ENCODE data around the gene TSPAN10. TPM values are rescaled to one million over a fixed set of nuclear protein-coding genes. Genes with fewer than 3 reads are reported as not detected.

The TSPAN10 gene
- total and polyA plus RNA-seq, 2 of the 13 experiments (the other 11 are each of a cell fraction or from before 2014, with no cell fraction given), result 0.54 to 0.75 TPM

DNA sequence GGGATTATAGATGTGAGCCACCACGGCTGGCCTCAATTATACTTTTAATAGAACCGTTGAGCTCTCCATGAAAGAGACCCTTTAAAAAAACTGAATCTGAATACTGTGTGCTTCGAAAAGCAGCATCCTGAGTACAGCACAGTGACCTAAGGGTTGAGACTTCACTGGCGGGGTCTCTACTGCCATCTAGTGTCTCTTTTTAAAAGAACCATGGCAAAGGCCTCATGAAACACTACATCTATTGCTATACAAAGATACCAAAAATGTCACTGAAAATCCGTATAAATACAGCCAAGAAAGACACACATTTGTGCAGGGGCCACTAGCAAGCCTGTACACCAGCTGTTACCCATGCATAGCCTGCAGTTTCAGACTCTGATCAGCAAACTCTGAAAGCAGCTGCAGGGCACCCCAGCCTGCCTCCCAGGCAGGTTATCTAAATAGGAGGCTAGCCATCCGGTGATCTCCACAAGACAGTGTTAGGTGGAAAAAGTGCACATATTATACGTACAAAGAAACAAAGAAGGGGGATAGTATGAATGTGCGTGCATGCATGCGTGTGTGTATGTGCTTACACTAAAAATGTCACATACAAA is 35.4 kb upstream of the TSPAN10 start (continued):
- TF ChIP-seq, protein P1, sequence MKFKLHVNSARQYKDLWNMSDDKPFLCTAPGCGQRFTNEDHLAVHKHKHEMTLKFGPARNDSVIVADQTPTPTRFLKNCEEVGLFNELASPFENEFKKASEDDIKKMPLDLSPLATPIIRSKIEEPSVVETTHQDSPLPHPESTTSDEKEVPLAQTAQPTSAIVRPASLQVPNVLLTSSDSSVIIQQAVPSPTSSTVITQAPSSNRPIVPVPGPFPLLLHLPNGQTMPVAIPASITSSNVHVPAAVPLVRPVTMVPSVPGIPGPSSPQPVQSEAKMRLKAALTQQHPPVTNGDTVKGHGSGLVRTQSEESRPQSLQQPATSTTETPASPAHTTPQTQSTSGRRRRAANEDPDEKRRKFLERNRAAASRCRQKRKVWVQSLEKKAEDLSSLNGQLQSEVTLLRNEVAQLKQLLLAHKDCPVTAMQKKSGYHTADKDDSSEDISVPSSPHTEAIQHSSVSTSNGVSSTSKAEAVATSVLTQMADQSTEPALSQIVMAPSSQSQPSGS (CRISPR knock-in tag; IDR thresholded peaks at IDR 0.05), result no peak
- 0 out of 2 replicates have a peak, but pooled peaks have one; percentile 14 for TF ChIP-seq BCL6 (CRISPR knock-in tag; IDR thresholded peaks at IDR 0.05)
- TF ChIP-seq ZNF331 (CRISPR knock-in tag; IDR thresholded peaks at IDR 0.05), result 0 out of 2 replicates have a peak, but pooled peaks have one; percentile 9
- 0 out of 2 replicates have a peak, but pooled peaks have one; percentile 38 for TF ChIP-seq PPARG (CRISPR knock-in tag; conservative IDR thresholded peaks at IDR 0.05)
- peak; percentile 83 for TF ChIP-seq STAG1 (CRISPR knock-in tag; IDR thresholded peaks at IDR 0.05)
- 0 out of 2 replicates have a peak, but pooled peaks have one; percentile 25 for TF ChIP-seq YEATS2 (CRISPR knock-in tag; IDR thresholded peaks at IDR 0.05; ENCODE audit: borderline replicate concordance)
- no peak for TF ChIP-seq NFKB2 (CRISPR knock-in tag; IDR thresholded peaks at IDR 0.05; ENCODE audit: borderline replicate concordance)
- TF ChIP-seq ZNF337 (CRISPR knock-in tag; IDR thresholded peaks at IDR 0.05; ENCODE audit: borderline replicate concordance, low read depth), result no peak
- TF ChIP-seq ZNF510 (CRISPR knock-in tag; IDR thresholded peaks at IDR 0.05; ENCODE audit: low read depth), result no peak
- TF ChIP-seq RBM22 (optimal IDR thresholded peaks at IDR 0.05; ENCODE audit: low read length), result peak; percentile 67
- TF ChIP-seq TEAD3 (CRISPR knock-in tag; optimal IDR thresholded peaks at IDR 0.05; ENCODE audit: borderline replicate concordance), result peak; percentile 42

GRCh38 chr17:81603846-81604610 is 33.0 kb upstream of the TSPAN10 start:
- no TSS peak for BruUV-seq (replicated peaks)
- Histone ChIP-seq H3K79me2 (ENCODE audit: insufficient read depth, low read length) (peaks cover 4% of the 10 kb centered on the region), H3K9ac (ENCODE audit: insufficient read depth, low read depth, low read length) (no peak overlapping the region), H3K9me3 (ENCODE audit: low read length) (no peaks in the 10 kb centered on the region), H3K4me1 (ENCODE audit: insufficient read depth, low read length) (no peaks in the 10 kb centered on the region), H4K20me1 (ENCODE audit: insufficient read depth, low read length) (peaks cover 10% of the 10 kb centered on the region; the same call in 1 of the 2 replicates), H3K4me2 (ENCODE audit: low read depth, low read length) (no peak overlapping the region), H3K4me3 (replicated peaks in 1 of 3; ENCODE audit: insufficient read depth in 1 of 3, low read depth in 2 of 3, low read length in 3 of 3) (no peak overlapping the region), H3K36me3 (replicated peaks in 1 of 2; ENCODE audit: control insufficient read depth in 1 of 2, insufficient read depth in 2 of 2, low read length in 2 of 2) (peaks cover 36 to 77% of the 10 kb centered on the region in 2 experiments), H2AFZ (ENCODE audit: low read length) (no peak overlapping the region), H3K27me3 (ENCODE audit: control insufficient read depth in 1 of 2, insufficient read depth in 2 of 2, low read length in 2 of 2) (no peaks in the 10 kb centered on the region), H3K27ac (ENCODE audit: extremely low read length, insufficient read depth, low read length) (no peak overlapping the region)
- no peak for ATAC-seq
- in situ Hi-C loops (cut with HindIII; ENCODE audit: extremely low pct_ligation_motif_present, low pct_unique_long_range_greater_than_20kb) (no loop called here), intact Hi-C loops (cut with micrococcal nuclease; ENCODE audit: unreplicated experiment) (no loop called here)
- 96% methylated on average over 11 of the region's 11 CpGs for WGBS (ENCODE audit: low lambda C conversion rate)
- ChIA-PET POLR2A (no interaction called here), CTCF (ENCODE audit: low intra/inter-chr PET ratio, low total read pairs) (no interaction called here)
- FAIRE-seq, result no peak
- no peak for DNase-seq (ENCODE audit: low spot score)
- TF ChIP-seq XBP1 (CRISPR knock-in tag; IDR thresholded peaks at IDR 0.05) (no peak), NCOA5 (CRISPR knock-in tag; IDR thresholded peaks at IDR 0.05) (no peak), TARDBP (CRISPR knock-in tag; IDR thresholded peaks at IDR 0.05) (no peak), THAP8 (CRISPR knock-in tag; IDR thresholded peaks at IDR 0.05; ENCODE audit: borderline replicate concordance) (no peak), ZFAT (CRISPR knock-in tag; conservative IDR thresholded peaks at IDR 0.05) (no peak), SMAD3 (CRISPR knock-in tag; IDR thresholded peaks at IDR 0.05) (no peak)
- TF ChIP-seq, protein P2, sequence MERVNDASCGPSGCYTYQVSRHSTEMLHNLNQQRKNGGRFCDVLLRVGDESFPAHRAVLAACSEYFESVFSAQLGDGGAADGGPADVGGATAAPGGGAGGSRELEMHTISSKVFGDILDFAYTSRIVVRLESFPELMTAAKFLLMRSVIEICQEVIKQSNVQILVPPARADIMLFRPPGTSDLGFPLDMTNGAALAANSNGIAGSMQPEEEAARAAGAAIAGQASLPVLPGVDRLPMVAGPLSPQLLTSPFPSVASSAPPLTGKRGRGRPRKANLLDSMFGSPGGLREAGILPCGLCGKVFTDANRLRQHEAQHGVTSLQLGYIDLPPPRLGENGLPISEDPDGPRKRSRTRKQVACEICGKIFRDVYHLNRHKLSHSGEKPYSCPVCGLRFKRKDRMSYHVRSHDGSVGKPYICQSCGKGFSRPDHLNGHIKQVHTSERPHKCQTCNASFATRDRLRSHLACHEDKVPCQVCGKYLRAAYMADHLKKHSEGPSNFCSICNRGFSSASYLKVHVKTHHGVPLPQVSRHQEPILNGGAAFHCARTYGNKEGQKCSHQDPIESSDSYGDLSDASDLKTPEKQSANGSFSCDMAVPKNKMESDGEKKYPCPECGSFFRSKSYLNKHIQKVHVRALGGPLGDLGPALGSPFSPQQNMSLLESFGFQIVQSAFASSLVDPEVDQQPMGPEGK (CRISPR knock-in tag; IDR thresholded peaks at IDR 0.05), result no peak

Measured in HepG2 (cell line).